Measurements from ENCODE around the gene CLDN15.

The CLDN15 gene

DNA sequence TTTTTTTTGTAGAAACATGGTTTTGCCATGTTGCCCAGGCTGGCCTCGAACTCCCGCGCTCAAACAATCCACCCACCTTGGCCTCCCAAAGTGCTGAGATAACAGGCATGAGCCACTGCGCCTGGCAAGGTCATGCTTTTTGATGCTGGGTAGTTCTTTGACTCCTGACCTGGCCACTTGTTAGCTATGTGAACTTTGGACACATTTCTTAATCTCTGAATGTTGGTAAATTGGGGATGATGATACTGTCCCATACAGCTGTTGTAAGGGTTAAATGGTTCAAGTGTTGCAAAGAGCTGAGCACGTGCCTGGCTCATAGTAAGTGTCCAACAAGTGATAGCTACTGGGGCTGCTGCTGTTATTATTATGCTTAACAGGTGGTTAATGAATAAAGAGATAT is 17.3 kb downstream of the CLDN15 start:
- DNase-seq (ENCODE audit: extremely low read depth, insufficient read length): no peak
- Histone ChIP-seq H3K4me3 (replicated peaks; ENCODE audit: low read depth, low read length) (no peak overlapping the region), H3K27me3 (replicated peaks; ENCODE audit: control insufficient read depth, insufficient read depth, low read length) (no peaks in the 10 kb centered on the region), H3K36me3 (ENCODE audit: control insufficient read depth, insufficient read depth, low read length) (peaks cover 10% of the 10 kb centered on the region)
- TF ChIP-seq, protein P1, sequence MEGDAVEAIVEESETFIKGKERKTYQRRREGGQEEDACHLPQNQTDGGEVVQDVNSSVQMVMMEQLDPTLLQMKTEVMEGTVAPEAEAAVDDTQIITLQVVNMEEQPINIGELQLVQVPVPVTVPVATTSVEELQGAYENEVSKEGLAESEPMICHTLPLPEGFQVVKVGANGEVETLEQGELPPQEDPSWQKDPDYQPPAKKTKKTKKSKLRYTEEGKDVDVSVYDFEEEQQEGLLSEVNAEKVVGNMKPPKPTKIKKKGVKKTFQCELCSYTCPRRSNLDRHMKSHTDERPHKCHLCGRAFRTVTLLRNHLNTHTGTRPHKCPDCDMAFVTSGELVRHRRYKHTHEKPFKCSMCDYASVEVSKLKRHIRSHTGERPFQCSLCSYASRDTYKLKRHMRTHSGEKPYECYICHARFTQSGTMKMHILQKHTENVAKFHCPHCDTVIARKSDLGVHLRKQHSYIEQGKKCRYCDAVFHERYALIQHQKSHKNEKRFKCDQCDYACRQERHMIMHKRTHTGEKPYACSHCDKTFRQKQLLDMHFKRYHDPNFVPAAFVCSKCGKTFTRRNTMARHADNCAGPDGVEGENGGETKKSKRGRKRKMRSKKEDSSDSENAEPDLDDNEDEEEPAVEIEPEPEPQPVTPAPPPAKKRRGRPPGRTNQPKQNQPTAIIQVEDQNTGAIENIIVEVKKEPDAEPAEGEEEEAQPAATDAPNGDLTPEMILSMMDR (IDR thresholded peaks at IDR 0.05; ENCODE audit: insufficient read depth, low read length, poor library complexity, severe bottlenecking): no peak

DNA sequence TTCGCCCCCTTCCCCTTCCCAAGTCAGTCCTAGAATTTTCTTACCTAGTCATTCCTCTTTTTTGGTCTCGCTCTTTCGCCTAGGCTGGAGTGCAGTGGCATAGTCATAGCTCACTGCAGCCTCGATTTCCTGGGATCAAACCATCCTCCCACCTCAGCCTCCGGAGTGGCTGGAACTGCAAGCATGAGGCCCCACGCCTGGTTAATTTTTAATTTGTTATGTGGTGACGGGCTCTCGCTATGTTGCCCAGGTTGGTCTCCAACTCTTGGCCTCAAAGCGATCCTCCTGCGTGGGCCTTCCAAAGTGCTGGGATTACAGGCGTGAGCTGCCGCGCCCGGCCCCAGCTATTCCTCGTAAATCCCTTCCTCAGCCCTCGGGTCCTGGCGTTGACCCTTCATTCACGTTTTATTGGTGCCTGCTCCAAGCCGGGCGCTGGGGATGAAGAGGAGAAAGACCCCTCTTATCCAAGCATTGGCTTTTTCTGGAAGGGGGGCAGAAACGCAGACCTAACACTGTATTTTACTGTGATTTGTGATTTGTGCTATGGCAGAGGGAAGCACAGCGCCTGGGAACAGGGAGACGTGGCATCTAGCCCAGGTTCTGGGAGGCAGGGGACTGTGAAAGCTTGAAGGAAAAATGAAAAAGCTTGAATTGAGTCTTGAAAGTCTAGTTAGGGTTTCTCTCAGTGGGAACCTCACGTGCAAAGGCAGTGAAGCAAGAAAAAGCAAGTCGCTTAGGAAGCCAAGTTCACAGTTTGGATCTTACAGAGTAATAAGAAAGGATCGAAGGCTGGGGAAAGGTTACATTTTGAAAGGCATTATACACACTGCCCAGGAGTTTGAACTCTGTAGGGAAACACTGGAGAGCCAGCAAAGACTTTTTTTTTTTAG is 19.1 kb downstream of the CLDN15 start:
- no peak for DNase-seq (ENCODE audit: extremely low read depth, insufficient read length)
- TF ChIP-seq, protein P1 (IDR thresholded peaks at IDR 0.05; ENCODE audit: insufficient read depth, low read length, poor library complexity, severe bottlenecking): no peak
- Histone ChIP-seq H3K27me3 (replicated peaks; ENCODE audit: control insufficient read depth, insufficient read depth, low read length) (no peaks in the 10 kb centered on the region), H3K4me3 (replicated peaks; ENCODE audit: low read depth, low read length) (peak overlapping the region; percentile 95), H3K36me3 (ENCODE audit: control insufficient read depth, insufficient read depth, low read length) (peaks cover 4% of the 10 kb centered on the region)

DNA sequence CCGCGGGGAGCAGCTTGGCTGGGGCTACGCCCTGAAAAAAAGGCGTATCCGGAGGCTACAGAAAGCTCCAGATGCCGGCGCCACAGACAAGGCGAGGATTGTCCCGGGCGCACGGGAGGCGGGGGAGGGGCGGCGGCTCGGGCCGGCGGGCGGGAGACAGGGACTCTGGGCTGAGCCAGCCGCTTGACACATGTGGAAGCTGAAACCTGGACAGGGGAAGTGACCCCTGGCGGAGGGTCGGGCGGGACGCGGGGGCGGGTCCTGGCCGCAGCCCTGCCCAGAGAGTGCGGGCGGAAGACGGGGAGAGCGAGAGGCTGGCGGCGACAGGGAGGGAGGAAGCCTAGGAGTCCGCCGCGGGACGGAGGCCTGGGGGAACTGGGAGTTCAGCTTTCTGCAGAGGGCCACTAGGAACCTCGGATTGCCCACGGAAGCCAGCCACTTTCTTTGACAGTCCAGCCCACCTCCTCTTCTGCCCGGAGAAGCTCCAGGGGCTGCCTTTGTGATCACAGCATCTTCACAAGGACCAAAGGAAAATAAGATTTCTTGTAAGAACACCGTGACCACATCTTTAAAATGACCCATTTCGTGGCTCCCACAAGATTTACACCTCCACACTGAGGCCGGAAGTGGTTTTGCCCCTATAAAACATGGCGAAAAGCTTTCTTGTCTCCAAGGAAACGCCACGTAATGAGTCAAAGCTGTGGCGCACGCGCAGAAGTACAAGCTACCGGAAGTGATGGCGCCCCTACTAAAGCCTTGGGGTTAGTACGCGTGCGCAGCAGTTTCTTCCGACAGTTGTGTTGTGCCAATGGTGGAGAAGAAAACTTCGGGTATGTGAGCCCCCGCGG is 20.0 kb downstream of the CLDN15 start, which contains the start of the genes PLOD3 and ZNHIT1:
Gene PLOD3, minus strand, starts transcription at position 194 of the 848 bp plus-strand sequence. CDS start 307 bp downstream, outside the sequence.
Gene ZNHIT1, plus strand, starts transcription at position 778 of the 848 bp plus-strand sequence. Its CDS starts 31 bp downstream, at position 809.
- Histone ChIP-seq H3K27me3 (replicated peaks; ENCODE audit: control insufficient read depth, insufficient read depth, low read length) (no peaks in the 10 kb centered on the region), H3K36me3 (ENCODE audit: control insufficient read depth, insufficient read depth, low read length) (peaks cover 1% of the 10 kb centered on the region), H3K4me3 (replicated peaks; ENCODE audit: low read depth, low read length) (peak within 1 kb of the TSS; percentile 95)
- TF ChIP-seq, protein P1 (IDR thresholded peaks at IDR 0.05; ENCODE audit: insufficient read depth, low read length, poor library complexity, severe bottlenecking): no peak
- DNase-seq (ENCODE audit: extremely low read depth, insufficient read length): peak; percentile 85

DNA sequence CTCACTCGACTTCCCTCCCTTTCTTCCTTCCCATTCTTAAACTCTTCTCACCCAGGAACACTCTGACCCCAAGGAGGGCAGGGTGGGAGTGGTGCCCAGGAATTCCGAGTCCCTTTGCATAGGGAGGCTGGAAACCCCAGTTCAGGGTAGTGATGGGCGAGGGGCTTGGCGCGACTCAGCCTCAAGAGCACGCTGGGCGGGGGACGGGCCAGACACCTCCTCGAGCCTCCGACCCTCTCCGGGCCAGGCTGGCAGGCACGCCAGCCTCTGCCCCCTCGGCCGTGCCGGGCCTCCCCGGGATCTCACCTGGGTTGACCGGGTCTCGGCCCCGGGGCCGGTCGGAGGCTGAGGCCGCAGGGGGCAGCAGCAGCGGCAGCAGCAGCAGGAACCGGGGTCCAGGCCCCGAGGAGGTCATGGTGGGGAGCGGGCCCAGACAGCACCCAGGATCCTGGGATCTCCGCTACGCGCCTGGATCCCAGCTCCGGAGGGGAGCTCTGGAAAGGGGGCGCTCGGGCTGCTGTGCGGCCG is 20.7 kb downstream of the CLDN15 start:
- no peaks in the 10 kb centered on the region for H3K27me3 ChIP-seq (replicated peaks; ENCODE audit: control insufficient read depth, insufficient read depth, low read length)
- H3K4me3 ChIP-seq (replicated peaks; ENCODE audit: low read depth, low read length): peak overlapping the region; percentile 73
- DNase-seq (ENCODE audit: extremely low read depth, insufficient read length): no peak
- TF ChIP-seq, protein P1 (IDR thresholded peaks at IDR 0.05; ENCODE audit: insufficient read depth, low read length, poor library complexity, severe bottlenecking): no peak
- H3K36me3 ChIP-seq (ENCODE audit: control insufficient read depth, insufficient read depth, low read length): peaks cover 3% of the 10 kb centered on the region

DNA sequence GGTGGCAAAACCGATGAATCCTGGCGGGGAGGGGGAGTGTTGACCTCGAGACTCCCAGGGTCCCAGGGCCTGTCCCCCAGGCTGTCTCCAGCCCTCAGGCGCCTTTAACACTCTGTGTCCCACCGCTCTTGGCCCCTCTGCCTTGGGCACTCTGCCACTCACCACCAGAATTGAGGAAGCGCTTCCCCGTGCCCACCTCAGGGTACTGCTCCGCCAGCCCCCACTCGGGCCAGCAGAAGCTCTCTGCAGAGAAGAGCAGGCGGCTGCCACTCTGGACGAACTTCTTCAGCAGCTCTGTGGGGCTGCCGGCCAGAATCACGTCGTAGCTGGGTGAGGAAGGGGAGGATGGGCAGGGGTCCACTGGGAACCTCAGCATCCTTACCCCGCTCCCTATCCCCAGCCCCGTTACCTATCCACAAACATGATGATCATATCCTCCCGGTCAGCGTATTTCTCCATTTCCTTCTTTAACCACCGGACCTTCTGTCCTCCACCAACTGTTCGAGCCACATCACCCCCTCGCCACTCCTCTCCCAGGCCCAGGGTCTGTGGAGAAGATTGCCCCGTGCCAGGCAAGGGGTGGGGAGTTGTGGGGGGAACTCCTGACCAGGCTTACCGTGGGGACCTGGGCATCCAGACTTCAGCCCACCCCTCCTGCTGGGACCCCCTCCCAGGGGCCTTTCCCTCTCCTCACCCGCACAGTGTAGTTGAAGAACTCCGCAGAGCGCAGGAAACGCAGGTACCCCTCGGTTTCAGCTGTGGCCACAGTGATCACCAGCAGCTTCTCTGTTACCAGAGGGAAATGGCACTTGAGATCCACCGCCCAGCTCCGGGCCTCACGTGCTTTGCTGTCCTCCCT is 21.4 kb downstream of the CLDN15 start:
- TF ChIP-seq, protein P1 (IDR thresholded peaks at IDR 0.05; ENCODE audit: insufficient read depth, low read length, poor library complexity, severe bottlenecking): no peak
- H3K4me3 ChIP-seq (replicated peaks; ENCODE audit: low read depth, low read length): peak overlapping the region; percentile 73
- DNase-seq (ENCODE audit: extremely low read depth, insufficient read length): no peak
- H3K36me3 ChIP-seq (ENCODE audit: control insufficient read depth, insufficient read depth, low read length): peaks cover 4% of the 10 kb centered on the region
- no peaks in the 10 kb centered on the region for H3K27me3 ChIP-seq (replicated peaks; ENCODE audit: control insufficient read depth, insufficient read depth, low read length)
